ENCODE results near the gene RYR3. TPM values are rescaled to one million over a fixed set of nuclear protein-coding genes. Genes with fewer than 3 reads are reported as not detected.

Gene RYR3
- total RNA-seq, 4 donors from 2014 or later, result 0.18 to 3.3 (median 2.3) TPM

DNA sequence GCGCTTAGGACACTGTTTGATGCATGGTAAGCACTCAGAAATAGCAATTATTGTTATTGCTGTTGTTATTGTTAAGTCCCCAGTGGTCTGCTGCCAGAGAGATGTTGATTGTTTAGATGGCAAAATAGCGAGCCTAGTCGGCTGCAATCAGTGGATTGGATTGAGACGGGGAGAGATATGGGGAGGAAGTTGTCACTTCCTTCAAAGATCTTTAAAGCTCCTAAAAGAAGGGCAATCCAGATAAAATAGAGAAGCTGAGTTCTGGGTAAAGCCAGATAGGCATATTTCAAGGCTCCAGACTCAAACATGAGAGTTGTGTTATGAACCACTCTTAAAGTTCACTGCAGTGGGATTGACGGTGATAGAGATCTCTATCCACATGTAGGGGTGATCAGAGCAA, 64.5 kb downstream of the RYR3 start:
- Histone ChIP-seq H3K4me3 (no peak overlapping the region), H3K9me3 (no peaks in the 10 kb centered on the region), H3K4me1 (no peaks in the 10 kb centered on the region), H3K27ac (no peak overlapping the region), H3K27me3 (no peaks in the 10 kb centered on the region), H3K36me3 (no peaks in the 10 kb centered on the region)
- TF ChIP-seq, protein P1, sequence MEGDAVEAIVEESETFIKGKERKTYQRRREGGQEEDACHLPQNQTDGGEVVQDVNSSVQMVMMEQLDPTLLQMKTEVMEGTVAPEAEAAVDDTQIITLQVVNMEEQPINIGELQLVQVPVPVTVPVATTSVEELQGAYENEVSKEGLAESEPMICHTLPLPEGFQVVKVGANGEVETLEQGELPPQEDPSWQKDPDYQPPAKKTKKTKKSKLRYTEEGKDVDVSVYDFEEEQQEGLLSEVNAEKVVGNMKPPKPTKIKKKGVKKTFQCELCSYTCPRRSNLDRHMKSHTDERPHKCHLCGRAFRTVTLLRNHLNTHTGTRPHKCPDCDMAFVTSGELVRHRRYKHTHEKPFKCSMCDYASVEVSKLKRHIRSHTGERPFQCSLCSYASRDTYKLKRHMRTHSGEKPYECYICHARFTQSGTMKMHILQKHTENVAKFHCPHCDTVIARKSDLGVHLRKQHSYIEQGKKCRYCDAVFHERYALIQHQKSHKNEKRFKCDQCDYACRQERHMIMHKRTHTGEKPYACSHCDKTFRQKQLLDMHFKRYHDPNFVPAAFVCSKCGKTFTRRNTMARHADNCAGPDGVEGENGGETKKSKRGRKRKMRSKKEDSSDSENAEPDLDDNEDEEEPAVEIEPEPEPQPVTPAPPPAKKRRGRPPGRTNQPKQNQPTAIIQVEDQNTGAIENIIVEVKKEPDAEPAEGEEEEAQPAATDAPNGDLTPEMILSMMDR (IDR thresholded peaks at IDR 0.05), result no peak
- no peak for TF ChIP-seq POLR2A (IDR thresholded peaks at IDR 0.05)
- no peak for DNase-seq

DNA sequence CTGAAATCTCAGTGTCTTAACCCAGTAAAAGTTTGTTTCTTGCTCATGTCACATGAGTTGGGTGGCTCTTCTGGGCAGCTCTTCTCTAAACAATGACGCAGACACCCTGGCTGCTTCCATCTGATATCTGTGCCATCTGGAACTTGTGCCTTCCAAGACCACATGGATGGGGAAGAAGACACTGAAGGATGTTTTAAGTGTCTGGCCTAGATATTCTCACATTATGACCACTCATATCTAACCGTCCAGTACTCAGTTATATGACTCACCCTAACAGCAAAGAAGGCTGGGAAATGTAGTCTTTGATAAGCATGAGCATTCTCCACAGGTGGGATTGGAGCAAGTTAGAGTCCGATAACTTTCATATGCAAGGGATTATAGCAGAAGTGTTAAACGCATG, 66.4 kb downstream of the RYR3 start:
- Histone ChIP-seq H3K36me3 (no peaks in the 10 kb centered on the region), H3K27ac (no peak overlapping the region), H3K4me3 (no peak overlapping the region), H3K9me3 (no peaks in the 10 kb centered on the region), H3K27me3 (no peaks in the 10 kb centered on the region), H3K4me1 (no peaks in the 10 kb centered on the region)
- TF ChIP-seq POLR2A (IDR thresholded peaks at IDR 0.05), result no peak
- TF ChIP-seq, protein P1 (IDR thresholded peaks at IDR 0.05), result no peak
- no peak for DNase-seq

DNA sequence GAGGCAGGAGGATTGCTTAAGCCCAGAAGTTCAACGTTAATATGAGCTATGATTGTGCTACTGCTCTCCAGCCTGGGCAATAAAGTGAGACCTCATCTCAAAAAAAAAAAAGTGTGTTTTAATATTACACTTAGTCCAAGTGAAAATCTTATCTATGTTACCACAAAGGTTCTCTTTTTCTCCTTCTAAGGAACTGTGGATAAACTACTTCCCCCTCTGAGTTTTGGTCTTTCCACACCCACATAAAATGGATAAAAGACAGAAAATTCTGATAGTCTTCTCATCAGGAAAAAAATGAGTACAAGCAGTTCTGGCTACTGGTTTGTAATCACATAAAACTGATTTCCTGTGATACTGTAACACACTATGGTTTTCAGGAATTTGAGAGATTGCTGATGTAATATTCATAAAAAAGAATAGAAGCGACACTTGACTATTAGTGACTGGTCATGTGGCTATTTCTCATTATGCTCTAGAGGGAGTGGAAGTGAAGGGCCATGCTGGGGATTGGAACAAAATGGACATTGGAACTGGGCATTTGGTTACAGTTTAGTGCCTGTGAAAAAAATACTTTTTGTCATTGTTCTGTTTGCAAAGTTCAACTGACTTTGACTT, 68.2 kb downstream of the RYR3 start:
- no peaks in the 10 kb centered on the region for H3K27me3 ChIP-seq
- no peak overlapping the region for H3K4me3 ChIP-seq
- H3K36me3 ChIP-seq, result no peaks in the 10 kb centered on the region
- DNase-seq, result no peak
- no peak for TF ChIP-seq POLR2A (IDR thresholded peaks at IDR 0.05)
- TF ChIP-seq, protein P1 (IDR thresholded peaks at IDR 0.05), result no peak
- no peaks in the 10 kb centered on the region for H3K4me1 ChIP-seq
- H3K9me3 ChIP-seq, result no peaks in the 10 kb centered on the region
- H3K27ac ChIP-seq, result no peak overlapping the region

DNA sequence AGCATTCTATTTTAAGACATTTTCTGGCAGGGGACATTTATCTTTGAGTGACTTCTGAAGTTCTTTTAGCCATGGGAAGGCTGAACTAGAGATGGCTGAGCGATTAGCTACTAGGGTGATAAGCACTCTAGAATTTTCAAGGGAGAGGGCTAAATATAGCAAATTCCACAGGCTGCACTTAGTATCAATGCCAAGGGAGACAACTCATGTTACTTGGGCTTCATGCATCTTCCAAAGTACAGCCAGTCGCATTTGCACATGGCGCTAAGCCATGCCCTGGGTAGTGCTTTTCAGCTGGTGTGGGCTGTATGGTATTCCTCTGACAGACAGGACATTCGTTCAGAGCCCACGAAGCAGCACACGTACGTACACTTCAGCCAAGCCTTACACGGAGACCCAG, 69.6 kb downstream of the RYR3 start:
- no peaks in the 10 kb centered on the region for H3K27me3 ChIP-seq

DNA sequence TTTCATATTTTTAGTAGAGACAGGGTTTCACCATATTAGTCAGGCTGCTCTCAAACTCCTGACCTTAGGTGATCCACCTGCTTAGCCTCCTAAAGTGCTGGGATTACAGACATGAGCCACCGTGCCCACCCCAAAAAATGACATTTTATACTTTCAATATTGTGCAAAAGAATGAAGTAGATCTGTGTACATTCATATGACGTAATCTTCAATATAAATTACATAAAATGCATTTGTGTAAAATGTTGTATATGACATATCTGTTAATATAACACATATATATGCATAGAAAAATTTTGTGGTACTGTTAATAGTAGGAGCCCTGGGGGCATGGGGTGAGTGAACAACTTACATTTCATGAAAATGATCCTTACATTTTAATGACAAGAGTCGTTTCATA, 71.7 kb downstream of the RYR3 start:
- H3K36me3 ChIP-seq, result no peaks in the 10 kb centered on the region
- TF ChIP-seq POLR2A (IDR thresholded peaks at IDR 0.05), result no peak
- TF ChIP-seq, protein P1 (IDR thresholded peaks at IDR 0.05), result no peak
- no peaks in the 10 kb centered on the region for H3K4me1 ChIP-seq
- no peaks in the 10 kb centered on the region for H3K27me3 ChIP-seq
- no peak for DNase-seq
- H3K4me3 ChIP-seq, result no peak overlapping the region
- no peaks in the 10 kb centered on the region for H3K9me3 ChIP-seq
- no peak overlapping the region for H3K27ac ChIP-seq

More for the DNA sequence above, 69.6 kb downstream of the RYR3 start:
- DNase-seq, result no peak
- no peaks in the 10 kb centered on the region for H3K36me3 ChIP-seq
- TF ChIP-seq POLR2A (IDR thresholded peaks at IDR 0.05), result no peak
- TF ChIP-seq, protein P1 (IDR thresholded peaks at IDR 0.05), result no peak
- H3K9me3 ChIP-seq, result no peaks in the 10 kb centered on the region
- no peak overlapping the region for H3K4me3 ChIP-seq
- no peaks in the 10 kb centered on the region for H3K4me1 ChIP-seq
- no peak overlapping the region for H3K27ac ChIP-seq

DNA sequence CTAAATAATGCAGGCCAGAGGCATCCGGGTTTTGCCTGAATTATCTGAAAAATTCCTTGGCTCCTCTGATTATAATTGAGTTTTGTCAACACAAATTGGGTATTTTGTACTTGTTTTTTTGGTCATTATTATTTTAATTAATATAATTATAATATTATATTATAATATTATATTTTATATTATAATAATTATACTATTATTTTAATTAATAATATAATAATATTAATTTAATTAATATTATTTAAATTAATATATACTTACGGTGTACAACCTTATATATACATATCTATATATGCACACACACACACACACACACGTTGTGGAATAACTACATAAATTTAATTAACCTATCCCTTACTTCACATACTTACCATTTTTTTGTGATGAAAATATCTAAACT, 73.5 kb downstream of the RYR3 start:
- no peaks in the 10 kb centered on the region for H3K27me3 ChIP-seq
- H3K4me1 ChIP-seq, result no peaks in the 10 kb centered on the region
- H3K36me3 ChIP-seq, result no peaks in the 10 kb centered on the region
- no peak overlapping the region for H3K27ac ChIP-seq
- no peaks in the 10 kb centered on the region for H3K9me3 ChIP-seq
- H3K4me3 ChIP-seq, result no peak overlapping the region
- no peak for DNase-seq
- TF ChIP-seq, protein P1 (IDR thresholded peaks at IDR 0.05), result no peak
- no peak for TF ChIP-seq POLR2A (IDR thresholded peaks at IDR 0.05)
